ENCODE data around the gene ELOB. TPM values are rescaled to one million over a fixed set of nuclear protein-coding genes. Genes with fewer than 3 reads are reported as not detected.
A peak's percentile ranks its signal among the peaks of the same experiment; 100 is the strongest.

The ELOB gene
- total and polyA plus RNA-seq, 2 of the 8 experiments (the other 6 are each of a cell fraction or from before 2014, with no cell fraction given): 237 to 1,357 TPM

DNA sequence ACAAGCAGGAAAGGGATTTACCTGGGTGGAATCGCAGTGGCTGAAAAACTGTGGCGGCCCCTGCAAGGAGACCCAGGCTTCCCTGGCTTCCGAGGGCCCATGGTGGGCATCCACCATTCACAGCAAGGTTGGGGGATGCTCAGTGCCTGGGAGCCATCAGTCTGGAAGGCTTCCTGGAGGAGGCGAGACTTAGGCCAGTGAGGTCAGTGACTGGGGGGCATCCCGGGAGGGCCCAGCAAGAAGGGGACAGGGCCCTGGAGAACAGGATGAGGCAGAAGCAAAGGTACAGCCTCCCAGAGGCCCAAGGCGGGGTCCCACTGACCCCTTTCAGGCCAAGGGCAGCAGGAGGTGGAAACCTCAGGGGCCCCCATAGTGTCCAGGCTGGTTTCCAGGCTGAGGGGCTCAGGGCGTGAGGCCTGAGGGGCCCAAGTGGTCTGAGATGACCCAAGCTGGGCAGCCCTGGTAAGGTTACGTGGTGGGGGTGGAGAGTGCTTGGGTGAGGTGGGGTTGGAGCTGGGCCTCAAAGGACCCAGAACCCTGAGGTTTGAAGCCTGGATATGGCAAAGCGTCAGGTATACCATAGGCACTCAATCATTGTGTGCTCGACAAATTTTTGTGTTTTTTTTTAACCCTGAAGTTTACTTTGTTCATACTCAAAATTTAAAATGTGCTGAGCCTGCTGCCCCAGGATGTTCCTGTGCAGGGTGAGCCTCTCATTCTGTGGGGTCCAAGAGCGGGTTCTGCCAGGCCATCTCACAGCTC is 40.4 kb downstream of the ELOB start:
- Histone ChIP-seq H3K4me2 (ENCODE audit: insufficient read depth in 1 of 2, low read depth in 2 of 2, low read length in 2 of 2) (no peak overlapping the region), H2BK120ac (replicated peaks; ENCODE audit: low read depth, low read length) (no peak overlapping the region), H3K14ac (ENCODE audit: insufficient read length) (no peak overlapping the region), H3K18ac (ENCODE audit: extremely low read depth, low read length) (no peak overlapping the region), H3K4ac (replicated peaks; ENCODE audit: insufficient read length, low read depth, low read length) (no peak overlapping the region), H3K27me3 (replicated peaks in 1 of 4; ENCODE audit: control insufficient read depth in 3 of 4, extremely low read depth in 1 of 4, insufficient read depth in 3 of 4, low read length in 3 of 4) (no peaks in the 10 kb centered on the region), H2AK5ac (ENCODE audit: low read depth, low read length) (no peak overlapping the region), H3K4me1 (replicated peaks in 1 of 4; ENCODE audit: control insufficient read depth in 3 of 4, insufficient read depth in 4 of 4, low read length in 3 of 4) (peaks cover 0 to 3% (median 0%) of the 10 kb centered on the region in 4 experiments; a peak in 4 of 7 replicates), H3K9me3 (ENCODE audit: insufficient read depth in 2 of 2, low read depth in 1 of 2, low read length in 1 of 2) (no peaks in the 10 kb centered on the region), H2AFZ (ENCODE audit: low read length) (no peak overlapping the region), H3K23ac (ENCODE audit: insufficient read length) (no peak overlapping the region), H2BK5ac (ENCODE audit: low read depth, low read length) (no peak overlapping the region), H2BK15ac (ENCODE audit: low read length) (no peak overlapping the region), H4K8ac (ENCODE audit: extremely low read depth, insufficient read depth, low read length) (peak overlapping the region; percentile 25), H3K4me3 (ENCODE audit: extremely low read depth in 1 of 4, insufficient read depth in 2 of 4, low read depth in 3 of 4, low read length in 4 of 4) (no peak overlapping the region), H3K79me2 (ENCODE audit: control insufficient read depth in 1 of 2, insufficient read depth in 2 of 2, low read length in 2 of 2) (no peaks in the 10 kb centered on the region), H2BK12ac (ENCODE audit: low read depth, low read length) (no peak overlapping the region), H3K36me3 (ENCODE audit: control insufficient read depth in 2 of 4, insufficient read depth in 4 of 4, low read length in 3 of 4) (no peaks in the 10 kb centered on the region), H2BK20ac (ENCODE audit: low read length) (no peak overlapping the region), H3K79me1 (ENCODE audit: low read depth, low read length) (no peaks in the 10 kb centered on the region), H4K5ac (ENCODE audit: insufficient read length, low read depth, low read length) (no peak overlapping the region), H3K56ac (replicated peaks; ENCODE audit: insufficient read length, low read depth, low read length) (no peak overlapping the region), H4K91ac (replicated peaks; ENCODE audit: insufficient read length, low read length) (no peak overlapping the region), H3K23me2 (ENCODE audit: low read depth, low read length) (no peaks in the 10 kb centered on the region), H3K27ac (ENCODE audit: low read depth, low read length) (no peak overlapping the region), H3K9ac (replicated peaks in 1 of 4; ENCODE audit: extremely low read depth in 1 of 4, low read depth in 3 of 4, low read length in 3 of 4) (no peak overlapping the region), H4K20me1 (replicated peaks in 1 of 2; ENCODE audit: control insufficient read depth in 1 of 2, insufficient read depth in 2 of 2, low read length in 2 of 2) (no peaks in the 10 kb centered on the region)
- CTCF ChIA-PET (ENCODE audit: partially characterized antibody): interaction anchor here (0.8 kb wide), 1 partner anchor 117 kb away, joined by 3 read pairs; no protein-coding TSS in a partner anchor
- TF ChIP-seq JUN (IDR thresholded peaks at IDR 0.05; ENCODE audit: low read depth, low read length) (no peak), EZH2 (IDR thresholded peaks at IDR 0.05; ENCODE audit: low read depth, low read length, severe bottlenecking) (no peak), KDM5A (IDR thresholded peaks at IDR 0.05; ENCODE audit: low read length) (no peak), GTF2F1 (IDR thresholded peaks at IDR 0.05; ENCODE audit: borderline replicate concordance, low read depth, low read length) (no peak), CTBP2 (IDR thresholded peaks at IDR 0.05; ENCODE audit: borderline replicate concordance, insufficient read depth, insufficient read length, low read length) (no peak)
- TF ChIP-seq, protein P1, sequence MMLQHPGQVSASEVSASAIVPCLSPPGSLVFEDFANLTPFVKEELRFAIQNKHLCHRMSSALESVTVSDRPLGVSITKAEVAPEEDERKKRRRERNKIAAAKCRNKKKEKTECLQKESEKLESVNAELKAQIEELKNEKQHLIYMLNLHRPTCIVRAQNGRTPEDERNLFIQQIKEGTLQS (IDR thresholded peaks at IDR 0.05; ENCODE audit: insufficient read depth, low read depth, low read length): no peak
- WGBS, 2 experiments (ENCODE audit: extremely low coverage in 1 of 2, insufficient coverage in 1 of 2, insufficient read length in 1 of 2, insufficient replicate concordance in 2 of 2, low coverage in 1 of 2, low lambda C conversion rate in 2 of 2, missing lambda C conversion rate in 1 of 2): 89% methylated on average over 11 of the region's 11 CpGs; no CpG with 5 or more reads in 1 of the 2 experiments
- DNase-seq (ENCODE audit: low read depth in 1 of 2, low spot score in 2 of 2): no peak
- POLR2A ChIA-PET (ENCODE audit: partially characterized antibody): interaction anchor here (0.6 to 8.0 kb wide), 5 partner anchors 9 to 23 kb away, joined by 3 to 96 read pairs (median 6); partner anchors contain the start of gene SRRM2
- no peak for FAIRE-seq
